IMR-90 (cell line): ENCODE results near the gene GOLIM4.

Experiments used
- BHLHE40 ChIP-seq: fragments of 150-350 bp; IDR thresholded peaks from 2 replicates; pipeline ENCODE4 v1.6.1; 2016; ENCODE audit warnings: mild to moderate bottlenecking, low read depth, low read length
- CEBPB ChIP-seq: IDR thresholded peaks from 2 replicates; pipeline ENCODE4 v1.6.1; 2012; ENCODE audit warnings: low read depth, low read length, improper control_type of control experiment
- CTCF ChIP-seq: conservative IDR thresholded peaks from 2 replicates; pipeline ENCODE4 v1.5.1; 2012; ENCODE audit warnings: mild to moderate bottlenecking, low read depth, low read length, improper control_type of control experiment
- ELK1 ChIP-seq: fragments of 150-350 bp; IDR thresholded peaks from 2 replicates; pipeline ENCODE4 v1.6.1; 2016; ENCODE audit warnings: low read depth, mild to moderate bottlenecking, low read length, moderate library complexity, borderline replicate concordance
- MAFK ChIP-seq: IDR thresholded peaks from 2 replicates; pipeline ENCODE4 v1.6.1; 2012; ENCODE audit warnings: low read depth, low read length, improper control_type of control experiment
- MAZ ChIP-seq: IDR thresholded peaks from 2 replicates; pipeline ENCODE4 v1.6.1; 2012; ENCODE audit warnings: low read depth, mild to moderate bottlenecking, low read length, improper control_type of control experiment, moderate library complexity, borderline replicate concordance
- MXI1 ChIP-seq: IDR thresholded peaks from 2 replicates; pipeline ENCODE4 v1.6.1; 2012; ENCODE audit warnings: low read depth, mild to moderate bottlenecking, low read length, moderate library complexity, borderline replicate concordance
- NFE2L2 ChIP-seq: fragments of 150-350 bp; IDR thresholded peaks from 2 replicates; pipeline ENCODE4 v1.6.1; 2016; ENCODE audit warnings: low read depth, mild to moderate bottlenecking, low read length
- POLR2A ChIP-seq: IDR thresholded peaks from 2 replicates; pipeline ENCODE4 v1.6.1; 2012; ENCODE audit warnings: mild to moderate bottlenecking, low read depth, low read length
- RAD21 ChIP-seq: IDR thresholded peaks from 2 replicates; pipeline ENCODE4 v1.6.1; 2012; ENCODE audit warnings: low read length, improper control_type of control experiment
- RCOR1 ChIP-seq: IDR thresholded peaks from 2 replicates; pipeline ENCODE4 v1.6.1; 2012; ENCODE audit warnings: mild to moderate bottlenecking, low read length, improper control_type of control experiment; ENCODE audit not compliant: insufficient replicate concordance
- RFX5 ChIP-seq: IDR thresholded peaks from 2 replicates; pipeline ENCODE4 v1.8.0; 2012; ENCODE audit warnings: low read depth, mild to moderate bottlenecking, low read length, moderate library complexity
- SMC3 ChIP-seq: fragments of 150-350 bp; IDR thresholded peaks from 2 replicates; pipeline ENCODE4 v1.6.1; 2016; ENCODE audit warnings: low read depth, mild to moderate bottlenecking, antibody characterized with exemption, low read length, moderate library complexity
- USF2 ChIP-seq: fragments of 150-350 bp; IDR thresholded peaks from 2 replicates; pipeline ENCODE4 v1.6.1; 2017; ENCODE audit warnings: mild to moderate bottlenecking, antibody characterized with exemption, low read length, low read depth

- TF ChIP-seq CTCF (no peak), USF2 (no peak), CEBPB (no peak), ELK1 (no peak), POLR2A (no peak), SMC3 (no peak), BHLHE40 (no peak), RFX5 (no peak), MAFK (no peak), RCOR1 (no peak), RAD21 (no peak), MAZ (no peak), MXI1 (no peak), NFE2L2 (no peak)
These were observed 7.1 kb upstream of the GOLIM4 start for GRCh38 chr3:168102735-168103410.
